ENCODE measurements around the gene DCC.

DNA sequence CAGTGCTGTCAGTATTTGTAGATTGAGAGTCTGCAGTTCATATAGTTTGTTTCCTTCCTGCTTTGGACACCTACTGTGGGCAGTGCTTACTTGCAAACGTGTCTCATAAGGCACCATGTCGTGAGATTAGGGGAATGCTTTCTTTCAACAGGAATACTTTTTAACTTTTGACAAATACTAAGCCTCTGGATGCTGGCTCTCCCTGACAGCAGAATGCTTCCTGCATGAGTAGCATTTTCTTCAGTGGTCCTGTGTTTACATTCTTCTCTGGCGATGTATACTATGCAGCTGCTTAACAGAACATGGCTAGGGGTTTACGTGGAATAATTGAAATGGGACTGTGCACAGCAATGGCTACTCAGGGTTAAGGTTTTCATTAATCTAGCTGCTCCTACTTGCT, 1077.0 kb downstream of the DCC start:
- TF ChIP-seq SUZ12 (IDR thresholded peaks at IDR 0.05) (no peak), ARNT (IDR thresholded peaks at IDR 0.05) (no peak)

Measured in HEK293T (cell line).